ENCODE measurements around the gene OR5V1.

- TF ChIP-seq POLR2AphosphoS5 (IDR thresholded peaks at IDR 0.05): no peak
- TF ChIP-seq, protein P1, sequence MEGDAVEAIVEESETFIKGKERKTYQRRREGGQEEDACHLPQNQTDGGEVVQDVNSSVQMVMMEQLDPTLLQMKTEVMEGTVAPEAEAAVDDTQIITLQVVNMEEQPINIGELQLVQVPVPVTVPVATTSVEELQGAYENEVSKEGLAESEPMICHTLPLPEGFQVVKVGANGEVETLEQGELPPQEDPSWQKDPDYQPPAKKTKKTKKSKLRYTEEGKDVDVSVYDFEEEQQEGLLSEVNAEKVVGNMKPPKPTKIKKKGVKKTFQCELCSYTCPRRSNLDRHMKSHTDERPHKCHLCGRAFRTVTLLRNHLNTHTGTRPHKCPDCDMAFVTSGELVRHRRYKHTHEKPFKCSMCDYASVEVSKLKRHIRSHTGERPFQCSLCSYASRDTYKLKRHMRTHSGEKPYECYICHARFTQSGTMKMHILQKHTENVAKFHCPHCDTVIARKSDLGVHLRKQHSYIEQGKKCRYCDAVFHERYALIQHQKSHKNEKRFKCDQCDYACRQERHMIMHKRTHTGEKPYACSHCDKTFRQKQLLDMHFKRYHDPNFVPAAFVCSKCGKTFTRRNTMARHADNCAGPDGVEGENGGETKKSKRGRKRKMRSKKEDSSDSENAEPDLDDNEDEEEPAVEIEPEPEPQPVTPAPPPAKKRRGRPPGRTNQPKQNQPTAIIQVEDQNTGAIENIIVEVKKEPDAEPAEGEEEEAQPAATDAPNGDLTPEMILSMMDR (IDR thresholded peaks at IDR 0.05): no peak
- no peak for TF ChIP-seq POLR2A (IDR thresholded peaks at IDR 0.05)
These were observed 13.7 kb downstream of the OR5V1 start for GRCh38 chr6:29354980-29355379.
